OCI-LY7 (cell line): Measurements from ENCODE around the gene EPN1. TPM values are rescaled to one million over a fixed set of nuclear protein-coding genes. Genes with fewer than 3 reads are reported as not detected.
A peak's percentile ranks its signal among the peaks of the same experiment; 100 is the strongest.

Experiments used
- BruUV-seq: library from RNA; stranded (reverse); fragments of 400-500 nt; replicated peaks from 2 replicates; lab custom pipeline; 2021; lab: Mats Ljungman, UMichigan
- CTCF ChIA-PET: fragments of 300-600 bp; sonication (Branson Sonifier 250); formaldehyde crosslinking; loops from one replicate; lab custom pipeline; 2022; ENCODE audit warnings: antibody characterized with exemption; ENCODE audit not compliant: unreplicated experiment; lab: Charles Lee
- POLR2A ChIA-PET: fragments of 300-600 bp; sonication (Branson Sonifier 250); formaldehyde crosslinking; loops from one replicate; lab custom pipeline; 2022; ENCODE audit warnings: antibody characterized with exemption; lab: Charles Lee
- DNase-seq: peaks from one replicate; pipeline ENCODE4 v3.0.0-alpha.2; 2015; ENCODE audit warnings: low spot score
- H2AFZ ChIP-seq: fragments of 200-600 bp; sonication (generic), shearing (Covaris generic); 2 replicates; pipeline ENCODE4 v1.6.1; 2014; ENCODE audit warnings: mild to moderate bottlenecking, antibody characterized with exemption, low read length, moderate library complexity
- H3K27ac ChIP-seq: fragments of 200-600 bp; sonication (generic); 2 replicates; pipeline ENCODE4 v1.5.1; 2014; ENCODE audit warnings: mixed run types, low read depth, mild to moderate bottlenecking, moderate library complexity, low read length, inconsistent platforms; ENCODE audit not compliant: poor library complexity, severe bottlenecking
- H3K36me3 ChIP-seq: fragments of 200-600 bp; sonication (generic); 2 replicates; pipeline ENCODE4 v1.6.1; 2014; ENCODE audit warnings: mild to moderate bottlenecking, antibody characterized with exemption, low read length, moderate library complexity, mixed read lengths; ENCODE audit not compliant: insufficient read depth
- H3K4me1 ChIP-seq: fragments of 200-600 bp; sonication (generic); 2 replicates; pipeline ENCODE4 v1.5.1; 2014; ENCODE audit warnings: mild to moderate bottlenecking, low read length; ENCODE audit not compliant: insufficient read depth, poor library complexity, severe bottlenecking
- H3K4me2 ChIP-seq: fragments of 200-600 bp; sonication (generic); 2 replicates; pipeline ENCODE4 v1.6.1; 2014; ENCODE audit warnings: mild to moderate bottlenecking, low read length
- H3K4me3 ChIP-seq: fragments of 200-600 bp; sonication (generic); 2 replicates; pipeline ENCODE4 v1.5.1; 2014; ENCODE audit warnings: mild to moderate bottlenecking, low read depth, low read length; ENCODE audit not compliant: poor library complexity, severe bottlenecking
- H3K79me2 ChIP-seq: fragments of 200-600 bp; sonication (generic); 2 replicates; pipeline ENCODE4 v1.6.1; 2016; ENCODE audit warnings: low read depth, mild to moderate bottlenecking, low read length, moderate library complexity, mixed read lengths; ENCODE audit not compliant: insufficient read depth
- H3K9me2 ChIP-seq: fragments of 200-600 bp; sonication (generic); 2 replicates; pipeline ENCODE4 v1.6.1; 2016; ENCODE audit warnings: mild to moderate bottlenecking, low read length, mixed read lengths; ENCODE audit not compliant: insufficient read depth
- H3K9me3 ChIP-seq: fragments of 200-600 bp; sonication (generic); 2 replicates; pipeline ENCODE4 v1.6.1; 2014; ENCODE audit warnings: mild to moderate bottlenecking, mixed run types, low read length, mixed read lengths
- H4K20me1 ChIP-seq: fragments of 200-600 bp; sonication (generic); 2 replicates; pipeline ENCODE4 v1.6.1; 2014; ENCODE audit warnings: mild to moderate bottlenecking, antibody characterized with exemption, low read length, moderate library complexity, mixed read lengths; ENCODE audit not compliant: insufficient read depth
- CTCF ChIP-seq: fragments of 200-600 bp; sonication (generic); conservative IDR thresholded peaks from 2 replicates; pipeline ENCODE4 v1.5.1; 2014; ENCODE audit warnings: mild to moderate bottlenecking, antibody characterized with exemption, low read length, moderate library complexity, mixed read lengths
- EZH2phosphoT487 ChIP-seq: fragments of 200-600 bp; sonication (generic); IDR thresholded peaks from 2 replicates; pipeline ENCODE4 v1.6.1; 2018; ENCODE audit warnings: low read depth, borderline replicate concordance, mild to moderate bottlenecking, mixed run types, antibody characterized with exemption, low read length, moderate library complexity, mixed read lengths
- intact Hi-C: fragments of 100-400 bp; cut with micrococcal nuclease; formaldehyde crosslinking; loops from one replicate; pipeline ENCODE4 v1.10.0; 2022; ENCODE audit not compliant: unreplicated experiment
- total RNA-seq, 2 experiments: library from RNA; depleted of rRNA in 1 of 2; stranded (reverse); fragments of >200 nt in 1 of 2; shearing (Covaris generic) in 1 of 2; gene quantifications; 2 replicates each; pipeline ENCODE4 v1.2.3, GENCODE V29; 2014 to 2022

Gene EPN1
- total RNA-seq, 2 experiments from 2014 or later: 40.5 to 120 TPM

DNA sequence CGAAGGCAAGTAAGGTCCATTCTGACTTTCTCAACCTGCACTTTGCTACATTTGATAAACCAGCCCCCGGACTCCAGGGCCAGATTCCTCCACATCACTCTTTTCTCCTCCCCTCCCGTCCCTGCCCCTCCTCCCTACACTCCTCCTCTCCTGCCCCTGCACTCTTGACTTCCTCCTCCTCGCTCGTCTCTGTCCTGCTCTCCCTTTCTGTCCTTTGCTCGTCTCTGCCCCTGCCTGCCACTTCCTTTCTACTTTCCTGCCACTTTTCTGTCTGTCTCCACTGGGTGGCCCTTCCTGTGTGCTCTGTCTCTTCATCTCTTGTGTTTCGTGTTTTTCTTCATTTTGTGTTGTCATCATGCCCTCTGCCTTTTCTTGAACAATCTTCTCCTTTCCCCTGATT is 13.2 kb upstream of the EPN1 start:
- Histone ChIP-seq H3K4me3 (no peak overlapping the region), H3K4me2 (no peak overlapping the region), H3K27ac (no peak overlapping the region), H3K9me3 (no peaks in the 10 kb centered on the region), H4K20me1 (peaks cover 31% of the 10 kb centered on the region), H3K79me2 (peaks cover 68% of the 10 kb centered on the region), H2AFZ (no peak overlapping the region), H3K4me1 (peaks cover 30% of the 10 kb centered on the region), H3K9me2 (no peaks in the 10 kb centered on the region), H3K36me3 (peaks cover 96% of the 10 kb centered on the region)
- ChIA-PET CTCF (no interaction called here), POLR2A (no interaction called here)
- no peak for DNase-seq
- no TSS peak for BruUV-seq
- TF ChIP-seq CTCF (0 out of 2 replicates have a peak, but pooled peaks have one; percentile 20), EZH2phosphoT487 (no peak)
- intact Hi-C loops: no loop called here

GRCh38 chr19:55663846-55664536 is 11.0 kb upstream of the EPN1 start:
- H3K36me3 ChIP-seq: peaks cover 97% of the 10 kb centered on the region
- no peak for DNase-seq
- no peaks in the 10 kb centered on the region for H3K9me2 ChIP-seq
- H3K4me2 ChIP-seq: no peak overlapping the region
- no peaks in the 10 kb centered on the region for H3K9me3 ChIP-seq
- H3K79me2 ChIP-seq: peaks cover 47% of the 10 kb centered on the region
- intact Hi-C loops: no loop called here
- peaks cover 11% of the 10 kb centered on the region; the same call in 1 of the 2 replicates for H4K20me1 ChIP-seq
- POLR2A ChIA-PET: interaction anchor here (1.1 kb wide), 1 partner anchor 10 kb away, joined by 3 read pairs; no protein-coding TSS in a partner anchor
- no peak for TF ChIP-seq CTCF
- no peak for TF ChIP-seq EZH2phosphoT487
- no peak overlapping the region for H2AFZ ChIP-seq
- no peak overlapping the region for H3K4me3 ChIP-seq
- CTCF ChIA-PET: no interaction called here
- no TSS peak for BruUV-seq
- H3K4me1 ChIP-seq: peaks cover 8% of the 10 kb centered on the region
- H3K27ac ChIP-seq: no peak overlapping the region
